GM12878 (cell line): Measurements from ENCODE around the gene GPR6.

Experiments used
- CBX3 ChIP-seq: fragments of 200-600 bp; sonication (generic); IDR thresholded peaks from 2 replicates; pipeline ENCODE4 v1.6.1; 2016; ENCODE audit warnings: low read depth, borderline replicate concordance
- CEBPB ChIP-seq, 2 experiments: fragments of 150-350 bp in 1 of 2; IDR thresholded peaks; 2 replicates each; pipeline ENCODE4 v1.6.1; 2012 to 2014; ENCODE audit warnings: low read depth in 2 of 2, low read length in 2 of 2, borderline replicate concordance in 1 of 2, inconsistent platforms in 1 of 2
- CREB1 ChIP-seq: IDR thresholded peaks from 2 replicates; pipeline ENCODE4 v1.6.1; 2012; ENCODE audit warnings: low read depth, mild to moderate bottlenecking, inconsistent platforms
- CTCF ChIP-seq, 3 experiments: IDR thresholded peaks in 2 of 3; conservative IDR thresholded peaks in 1 of 3; 2 replicates each; pipeline ENCODE4 v1.5.1; 2011; ENCODE audit warnings: low read depth in 3 of 3, low read length in 3 of 3, mild to moderate bottlenecking in 3 of 3, control low read depth in 2 of 3, moderate library complexity in 2 of 3, inconsistent platforms in 1 of 3, mixed read lengths in 1 of 3; ENCODE audit not compliant: control insufficient read depth in 2 of 3, insufficient read depth in 1 of 3; ENCODE audit errors: extremely low read depth in 1 of 3
- POLR2AphosphoS5 ChIP-seq: IDR thresholded peaks from 2 replicates; pipeline ENCODE4 v1.6.1; 2011; ENCODE audit warnings: mild to moderate bottlenecking, low read length, inconsistent platforms
- RB1 ChIP-seq: fragments of 450-650 bp; formaldehyde crosslinking; IDR thresholded peaks from 2 replicates; pipeline ENCODE4 v1.6.1; 2017; ENCODE audit warnings: mild to moderate bottlenecking, borderline replicate concordance
- REST ChIP-seq: IDR thresholded peaks from 2 replicates; pipeline ENCODE4 v1.6.1; 2012; ENCODE audit warnings: mild to moderate bottlenecking, low read depth, low read length
- SREBF2 ChIP-seq: IDR thresholded peaks from 2 replicates; pipeline ENCODE4 v1.6.1; 2012; ENCODE audit warnings: mild to moderate bottlenecking, low read length
- TCF3 ChIP-seq: IDR thresholded peaks from 2 replicates; pipeline ENCODE4 v1.6.1; 2012; ENCODE audit warnings: low read depth, mild to moderate bottlenecking, low read length, borderline replicate concordance; ENCODE audit not compliant: insufficient read depth

GRCh38 chr6:110017306-110017705 is 39.2 kb downstream of the GPR6 start:
- TF ChIP-seq SREBF2 (no peak), CTCF (IDR thresholded peaks at IDR 0.05 in 2 of 3, conservative IDR thresholded peaks at IDR 0.05 in 1 of 3; ENCODE audit: control insufficient read depth in 2 of 3, extremely low read depth in 1 of 3, insufficient read depth in 1 of 3, low read depth in 3 of 3, low read length in 3 of 3) (no peak), TCF3 (no peak), REST (no peak), CREB1 (no peak), POLR2AphosphoS5 (no peak), RB1 (no peak), CEBPB (IDR thresholded peaks at IDR 0.05; ENCODE audit: borderline replicate concordance in 1 of 2, low read depth in 2 of 2, low read length in 2 of 2) (no peak), CBX3 (no peak)
